Activated CD8-positive, alpha-beta T cell treated with anti-CD3 and anti-CD28 coated beads, Interleukin-2, amount 10 ng/mL, durations not matched to agents 7 days and 5 days (primary cell): Measurements from ENCODE around the gene XCL1. TPM values are rescaled to one million over a fixed set of nuclear protein-coding genes. Genes with fewer than 3 reads are reported as not detected.
A peak's percentile ranks its signal among the peaks of the same experiment; 100 is the strongest.
"Not testable (repeated sequence)": the region's sequence is repeated elsewhere in the genome, so short reads cannot be mapped to it uniquely, and the experiment has no call there.

Source experiments
- ATAC-seq: fragments of 150-1000 bp; cut with Tn5 transposase; one replicate; pipeline ENCODE4 v1.10.0; 2021; ENCODE audit warnings: moderate library complexity
- CTCF ChIA-PET: fragments of 350-600 bp; sonication (Branson Sonifier 250); formaldehyde crosslinking; loops from one replicate; lab custom pipeline; 2021; ENCODE audit warnings: antibody characterized with exemption; lab: Charles Lee
- POLR2A ChIA-PET: fragments of 350-600 bp; sonication (Branson Sonifier 250); formaldehyde crosslinking; loops from one replicate; lab custom pipeline; 2021; ENCODE audit warnings: antibody characterized with exemption; lab: Charles Lee
- DNase-seq: peaks from one replicate; pipeline ENCODE4 v3.0.0-alpha.2; 2020
- H3K27ac Mint-ChIP-seq: one replicate; pipeline ENCODE4 v1.8.0; 2021; ENCODE audit warnings: mild to moderate bottlenecking, mixed read lengths
- H3K27me3 Mint-ChIP-seq: one replicate; pipeline ENCODE4 v1.8.0; 2021; ENCODE audit warnings: low read depth, mixed read lengths
- H3K36me3 Mint-ChIP-seq: one replicate; pipeline ENCODE4 v1.8.0; 2021; ENCODE audit warnings: low read depth, mixed read lengths
- H3K4me1 Mint-ChIP-seq: one replicate; pipeline ENCODE4 v1.8.0; 2021; ENCODE audit warnings: low read depth, mixed read lengths
- H3K4me3 Mint-ChIP-seq: one replicate; pipeline ENCODE4 v1.8.0; 2021; ENCODE audit warnings: mild to moderate bottlenecking, mixed read lengths
- H3K9me3 Mint-ChIP-seq: one replicate; pipeline ENCODE4 v1.8.0; 2022; ENCODE audit warnings: mixed read lengths; ENCODE audit not compliant: insufficient read depth
- total RNA-seq, 2 experiments: library from RNA; stranded (reverse); gene quantifications; one replicate each; pipeline ENCODE4 v1.2.3, GENCODE V29; 2021

The XCL1 gene
- total RNA-seq, 2 experiments from 2014 or later, result 38.3 to 41.8 TPM

DNA sequence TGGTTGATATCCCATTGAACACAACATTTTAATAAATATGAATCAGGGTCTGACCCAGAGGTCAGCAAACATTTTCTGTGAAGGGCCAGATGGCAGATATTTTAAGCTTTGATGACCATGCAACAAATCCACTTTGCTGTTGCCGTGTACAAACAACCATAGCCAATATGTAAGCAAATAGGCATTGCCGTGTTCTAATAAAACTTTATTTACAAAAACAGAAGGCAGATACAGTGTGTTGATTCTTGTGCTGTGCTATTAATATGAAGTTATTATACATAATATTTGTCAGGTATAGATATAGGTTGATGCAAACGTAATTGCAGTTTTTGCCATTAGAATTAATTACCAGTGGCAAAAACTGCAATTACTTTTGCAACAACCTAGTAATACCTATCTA, 8.8 kb upstream of the XCL1 start:
- Mint-ChIP-seq H3K4me1 (peaks cover 27% of the 10 kb centered on the region), H3K27me3 (no peaks in the 10 kb centered on the region), H3K27ac (no peak overlapping the region), H3K9me3 (peaks cover 15% of the 10 kb centered on the region), H3K36me3 (peaks cover 31% of the 10 kb centered on the region), H3K4me3 (no peak overlapping the region)
- ChIA-PET CTCF (interaction anchor here (1.2 to 2.9 kb wide), 3 partner anchors 8 to 128 kb away, joined by 3 to 9 read pairs (median 3); no protein-coding TSS in a partner anchor), POLR2A (no interaction called here)
- ATAC-seq (no peak), DNase-seq (no peak)

DNA sequence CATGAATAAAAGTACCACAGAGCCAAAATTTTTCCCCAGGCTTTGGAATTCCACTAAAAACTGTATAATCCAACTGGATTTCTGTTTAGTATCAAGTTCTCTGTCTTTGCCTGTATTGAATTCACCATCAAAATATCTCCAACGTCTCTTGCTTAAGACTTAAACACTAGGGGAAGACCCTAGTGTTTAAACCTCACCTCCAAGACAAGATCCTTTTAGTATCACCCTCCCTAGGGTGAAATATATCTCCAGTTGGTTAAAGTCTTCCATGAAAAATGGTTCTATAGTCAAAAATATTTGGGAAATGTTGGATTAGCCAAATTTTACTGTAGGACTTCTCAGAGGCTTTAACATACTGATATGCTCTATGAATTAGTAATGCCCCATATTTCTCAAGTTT, 8.1 kb upstream of the XCL1 start:
- H3K4me1 Mint-ChIP-seq, result peaks cover 26% of the 10 kb centered on the region
- H3K36me3 Mint-ChIP-seq, result peaks cover 29% of the 10 kb centered on the region
- no peaks in the 10 kb centered on the region for H3K27me3 Mint-ChIP-seq
- H3K4me3 Mint-ChIP-seq, result no peak overlapping the region
- ATAC-seq (no peak), DNase-seq (no peak)
- POLR2A ChIA-PET, result no interaction called here
- CTCF ChIA-PET, result interaction anchor here (1.2 to 1.6 kb wide), 5 partner anchors 9 to 225 kb away, joined by 4 to 8 read pairs (median 4); no protein-coding TSS in a partner anchor
- H3K9me3 Mint-ChIP-seq, result peaks cover 11% of the 10 kb centered on the region
- H3K27ac Mint-ChIP-seq, result no peak overlapping the region

DNA sequence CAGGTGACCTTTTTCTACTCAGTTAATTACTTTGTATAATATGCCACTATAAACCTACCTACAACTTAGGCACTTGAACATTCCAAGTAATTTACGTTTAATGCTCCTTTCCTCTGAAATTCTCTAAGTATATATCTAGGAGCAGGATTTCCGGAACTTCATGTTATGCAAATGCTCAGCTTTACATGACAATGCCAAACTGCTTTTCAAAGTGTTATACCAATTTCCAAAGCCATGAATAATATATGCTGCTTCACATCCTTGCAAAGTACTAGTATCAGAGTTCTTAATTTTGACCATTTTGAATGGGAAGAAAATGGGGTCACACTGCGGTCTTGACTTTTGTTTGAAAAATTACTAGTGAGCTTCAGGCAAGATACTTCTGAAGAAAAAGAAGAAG, 5.8 kb upstream of the XCL1 start:
- no peaks in the 10 kb centered on the region for H3K27me3 Mint-ChIP-seq
- ATAC-seq, result no peak
- POLR2A ChIA-PET, result no interaction called here
- peaks cover 22% of the 10 kb centered on the region for H3K36me3 Mint-ChIP-seq
- no peak overlapping the region for H3K27ac Mint-ChIP-seq
- peaks cover 5% of the 10 kb centered on the region for H3K9me3 Mint-ChIP-seq
- no peak for DNase-seq
- CTCF ChIA-PET, result interaction anchor here (1.0 to 1.3 kb wide), 3 partner anchors 35 to 130 kb away, joined by 3 to 7 read pairs (median 3); no protein-coding TSS in a partner anchor
- H3K4me3 Mint-ChIP-seq, result no peak overlapping the region
- peaks cover 48% of the 10 kb centered on the region for H3K4me1 Mint-ChIP-seq

DNA sequence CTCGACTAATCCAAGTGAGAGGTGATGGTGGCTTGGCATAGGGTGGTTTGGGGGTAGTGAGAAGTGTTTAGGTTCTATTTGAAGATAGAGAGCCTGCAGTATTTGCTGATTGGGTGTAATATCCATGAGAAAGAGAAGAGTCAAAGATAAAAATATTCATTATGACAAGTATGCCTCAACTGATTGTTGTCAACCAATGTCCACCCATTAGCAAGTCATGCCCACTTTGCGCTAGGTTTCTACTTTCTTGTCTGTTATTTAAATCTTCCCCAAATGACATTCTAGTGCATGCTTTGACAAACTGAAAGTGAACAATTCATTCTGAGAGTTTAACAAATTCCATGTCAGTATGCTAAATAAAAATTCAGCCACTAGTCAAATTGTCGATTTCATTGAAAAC, 3.8 kb upstream of the XCL1 start:
- ChIA-PET CTCF (interaction anchor here (0.6 kb wide), 1 partner anchor 129 kb away, joined by 4 read pairs; no protein-coding TSS in a partner anchor), POLR2A (no interaction called here)
- H3K27me3 Mint-ChIP-seq, result no peaks in the 10 kb centered on the region
- ATAC-seq (no peak), DNase-seq (no peak)
- peaks cover 48% of the 10 kb centered on the region for H3K4me1 Mint-ChIP-seq
- H3K4me3 Mint-ChIP-seq, result no peak overlapping the region
- no peak overlapping the region for H3K27ac Mint-ChIP-seq
- peaks cover 27% of the 10 kb centered on the region for H3K36me3 Mint-ChIP-seq
- H3K9me3 Mint-ChIP-seq, result peaks cover 5% of the 10 kb centered on the region

DNA sequence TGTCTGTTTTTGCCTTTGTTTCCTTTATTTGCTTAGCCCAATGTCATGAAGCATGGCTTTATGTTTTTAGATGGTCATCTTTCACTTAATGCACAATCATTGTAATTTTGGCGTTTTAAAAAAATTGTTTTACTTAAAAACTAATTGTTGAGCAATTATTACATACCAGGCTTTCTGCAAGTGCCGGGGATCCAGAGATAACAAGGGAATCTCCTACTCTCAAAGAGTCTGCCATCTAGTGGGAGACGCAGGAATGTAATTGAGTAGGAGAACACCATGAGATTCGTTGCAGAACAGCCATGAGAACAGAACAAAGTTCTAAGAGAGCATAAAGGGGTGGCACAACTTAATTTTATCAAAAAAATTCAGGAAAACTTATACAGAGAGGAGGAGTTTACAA, 2.2 kb upstream of the XCL1 start:
- H3K27ac Mint-ChIP-seq, H3K9me3 Mint-ChIP-seq, POLR2A ChIA-PET, ATAC-seq, H3K4me3 Mint-ChIP-seq, H3K27me3 Mint-ChIP-seq: not testable (repeated sequence)
- H3K4me1 Mint-ChIP-seq, result peaks cover 56% of the 10 kb centered on the region
- CTCF ChIA-PET, result interaction anchor here (1.3 kb wide), 1 partner anchor 8 kb away, joined by 3 read pairs; no protein-coding TSS in a partner anchor
- DNase-seq, result peak; percentile 40
- peaks cover 34% of the 10 kb centered on the region for H3K36me3 Mint-ChIP-seq

DNA sequence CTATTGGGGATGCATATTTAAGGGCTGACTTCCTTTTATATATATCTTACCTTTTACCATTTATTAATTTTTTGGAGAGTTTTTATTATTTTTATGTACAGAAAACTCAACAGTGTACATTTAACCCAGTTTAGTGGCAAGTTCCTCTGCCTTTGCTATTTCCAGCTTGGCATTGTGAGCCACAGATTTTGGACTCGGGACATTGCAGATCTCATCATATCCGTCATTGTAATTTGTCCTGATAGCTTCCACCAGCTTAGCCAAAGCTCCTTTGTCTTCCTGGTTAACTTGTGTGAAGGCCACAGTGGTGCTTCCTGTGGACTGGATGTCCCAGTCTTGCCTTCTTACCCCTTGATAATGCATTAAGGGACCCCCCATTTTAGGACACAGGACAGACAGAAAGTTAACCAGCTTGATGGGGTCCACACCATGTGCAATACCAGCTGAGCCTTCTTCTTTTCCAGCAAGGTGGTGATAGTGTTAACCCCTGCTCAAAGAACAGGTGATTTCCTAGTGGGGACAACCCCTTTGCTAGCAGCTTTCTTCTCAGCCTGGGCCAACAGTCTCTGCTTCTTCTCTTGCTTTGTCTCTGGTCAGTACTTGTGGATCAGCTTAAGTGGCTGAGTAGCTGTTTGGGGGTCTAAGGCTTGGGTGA, 2.3 kb downstream of the XCL1 start:
- DNase-seq, result peak; percentile 30
- peaks cover 43% of the 10 kb centered on the region for H3K36me3 Mint-ChIP-seq
- not testable (repeated sequence) for H3K9me3 Mint-ChIP-seq, H3K27me3 Mint-ChIP-seq, ATAC-seq
- H3K27ac Mint-ChIP-seq, result peak overlapping the region; percentile 39
- ChIA-PET CTCF (interaction anchor here (0.6 to 2.2 kb wide), 11 partner anchors 10 to 236 kb away, joined by 3 to 19 read pairs (median 3); no protein-coding TSS in a partner anchor), POLR2A (interaction anchor here (0.6 to 1.3 kb wide), 3 partner anchors 35 to 134 kb away, joined by 3 to 4 read pairs (median 3); partner anchors contain the start of gene XCL2)
- H3K4me1 Mint-ChIP-seq, result peaks cover 56% of the 10 kb centered on the region
- peak overlapping the region; percentile 75 for H3K4me3 Mint-ChIP-seq

DNA sequence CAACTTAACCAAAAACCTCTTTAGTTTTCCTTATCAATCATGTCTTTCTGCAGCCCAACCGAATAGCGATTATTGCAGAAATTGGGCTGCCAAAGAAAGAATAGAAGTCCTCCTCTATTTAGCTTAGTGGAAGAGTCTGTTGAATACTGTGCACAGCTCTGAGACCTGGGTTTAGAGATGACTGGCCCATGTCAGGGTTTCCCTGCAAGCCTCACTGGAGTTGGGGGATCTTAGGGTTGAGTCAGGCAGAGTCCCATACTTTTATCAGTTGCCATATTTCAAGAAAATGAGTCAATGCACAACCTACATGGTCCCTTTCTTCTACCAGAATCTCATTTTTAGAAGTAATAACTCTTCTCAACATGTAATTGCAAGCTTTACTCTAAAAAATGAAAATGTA, 3.9 kb downstream of the XCL1 start:
- POLR2A ChIA-PET, H3K27me3 Mint-ChIP-seq, H3K27ac Mint-ChIP-seq, ATAC-seq, DNase-seq, CTCF ChIA-PET, H3K9me3 Mint-ChIP-seq: not testable (repeated sequence)
- Mint-ChIP-seq H3K4me1 (peaks cover 41% of the 10 kb centered on the region), H3K4me3 (peak overlapping the region; percentile 69), H3K36me3 (peaks cover 42% of the 10 kb centered on the region)

DNA sequence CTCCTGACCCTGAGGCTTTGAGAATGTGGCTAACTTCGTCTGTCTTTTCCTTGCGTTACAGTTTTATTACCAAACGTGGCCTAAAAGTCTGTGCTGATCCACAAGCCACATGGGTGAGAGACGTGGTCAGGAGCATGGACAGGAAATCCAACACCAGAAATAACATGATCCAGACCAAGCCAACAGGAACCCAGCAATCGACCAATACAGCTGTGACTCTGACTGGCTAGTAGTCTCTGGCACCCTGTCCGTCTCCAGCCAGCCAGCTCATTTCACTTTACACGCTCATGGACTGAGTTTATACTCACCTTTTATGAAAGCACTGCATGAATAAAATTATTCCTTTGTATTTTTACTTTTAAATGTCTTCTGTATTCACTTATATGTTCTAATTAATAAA, 4.6 kb downstream of the XCL1 start:
- H3K4me3 Mint-ChIP-seq, CTCF ChIA-PET, POLR2A ChIA-PET, ATAC-seq, H3K9me3 Mint-ChIP-seq, DNase-seq, H3K27ac Mint-ChIP-seq, H3K27me3 Mint-ChIP-seq: not testable (repeated sequence)
- Mint-ChIP-seq H3K4me1 (peaks cover 37% of the 10 kb centered on the region), H3K36me3 (peaks cover 42% of the 10 kb centered on the region)

DNA sequence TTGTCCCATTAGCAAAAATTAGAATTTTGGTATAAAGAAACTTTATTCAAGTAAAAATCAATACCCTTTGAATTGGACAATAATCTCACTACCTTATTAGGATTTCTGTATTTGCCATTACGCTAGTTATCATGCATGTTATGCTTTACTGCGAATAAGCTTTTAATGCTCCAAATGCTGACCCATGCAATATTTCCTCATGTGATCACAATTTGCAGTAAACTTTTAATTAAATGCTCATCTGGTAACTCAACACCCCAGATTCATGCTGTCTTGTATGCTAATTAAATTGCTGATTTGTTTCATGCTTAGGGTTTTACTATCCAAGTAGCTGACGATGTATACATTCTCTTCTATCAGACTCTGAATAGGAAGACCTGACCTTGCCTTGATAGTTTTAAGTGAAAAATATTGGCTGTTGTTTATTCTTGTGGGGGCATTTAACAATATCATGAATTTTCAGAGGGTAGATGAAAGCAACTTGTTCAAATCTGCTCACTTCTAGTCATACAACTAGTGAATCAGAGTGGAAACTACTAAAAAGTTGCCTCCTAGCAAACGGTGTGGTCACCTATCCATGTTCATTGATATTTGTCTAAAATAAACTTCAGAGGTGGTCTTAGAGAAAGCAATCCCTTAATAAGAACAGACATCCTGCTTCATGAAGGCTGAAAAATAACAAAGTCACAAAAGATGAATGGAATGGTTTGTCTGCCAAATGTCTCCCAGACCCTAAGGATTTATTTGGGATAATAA, 5.6 kb downstream of the XCL1 start:
- ATAC-seq (no peak), DNase-seq (no peak)
- H3K9me3 Mint-ChIP-seq, result no peaks in the 10 kb centered on the region
- no peak overlapping the region for H3K4me3 Mint-ChIP-seq
- peaks cover 40% of the 10 kb centered on the region for H3K36me3 Mint-ChIP-seq
- CTCF ChIA-PET, result interaction anchor here (0.6 to 1.8 kb wide), 3 partner anchors 23 to 239 kb away, joined by 3 to 6 read pairs (median 4); no protein-coding TSS in a partner anchor
- H3K4me1 Mint-ChIP-seq, result peaks cover 31% of the 10 kb centered on the region
- H3K27ac Mint-ChIP-seq, result no peak overlapping the region
- H3K27me3 Mint-ChIP-seq, result no peaks in the 10 kb centered on the region
- POLR2A ChIA-PET, result no interaction called here

DNA sequence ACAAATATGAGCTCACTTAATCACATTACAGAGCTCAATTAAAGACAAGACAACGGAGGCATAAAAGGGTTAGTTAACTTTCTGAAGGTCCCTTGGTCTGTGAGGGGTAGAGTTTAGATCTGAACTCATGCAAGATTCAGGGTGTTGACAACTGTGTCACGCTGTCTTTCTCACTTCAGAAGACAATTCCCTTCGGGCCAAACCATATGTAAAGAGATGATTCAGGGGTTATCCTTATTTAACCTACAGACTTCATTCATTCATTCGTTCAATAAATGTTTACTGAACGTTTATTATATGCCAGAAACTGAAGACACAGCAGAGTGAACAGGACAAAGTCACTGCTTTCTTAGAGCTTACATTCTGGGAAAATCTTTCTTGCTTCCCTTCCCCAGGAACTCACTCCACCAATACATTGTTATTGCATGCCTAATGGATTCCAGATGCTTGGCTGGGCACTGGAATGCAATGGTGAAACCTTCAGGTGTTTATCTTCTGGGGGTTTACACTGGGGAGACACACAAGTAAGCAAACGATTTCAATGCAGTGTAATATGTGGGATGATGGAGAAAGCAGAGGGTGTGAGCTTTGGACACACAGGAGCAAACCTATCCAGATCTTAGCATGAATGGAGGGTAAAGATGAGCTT, 6.4 kb downstream of the XCL1 start:
- no peaks in the 10 kb centered on the region for H3K27me3 Mint-ChIP-seq
- H3K36me3 Mint-ChIP-seq, result peaks cover 41% of the 10 kb centered on the region
- peaks cover 4% of the 10 kb centered on the region for H3K9me3 Mint-ChIP-seq
- ATAC-seq (no peak), DNase-seq (no peak)
- H3K4me3 Mint-ChIP-seq, result no peak overlapping the region
- no peak overlapping the region for H3K27ac Mint-ChIP-seq
- peaks cover 25% of the 10 kb centered on the region for H3K4me1 Mint-ChIP-seq
- CTCF ChIA-PET, result interaction anchor here (0.6 to 1.8 kb wide), 2 partner anchors 24 to 143 kb away, joined by 3 to 6 read pairs; no protein-coding TSS in a partner anchor
- POLR2A ChIA-PET, result no interaction called here

DNA sequence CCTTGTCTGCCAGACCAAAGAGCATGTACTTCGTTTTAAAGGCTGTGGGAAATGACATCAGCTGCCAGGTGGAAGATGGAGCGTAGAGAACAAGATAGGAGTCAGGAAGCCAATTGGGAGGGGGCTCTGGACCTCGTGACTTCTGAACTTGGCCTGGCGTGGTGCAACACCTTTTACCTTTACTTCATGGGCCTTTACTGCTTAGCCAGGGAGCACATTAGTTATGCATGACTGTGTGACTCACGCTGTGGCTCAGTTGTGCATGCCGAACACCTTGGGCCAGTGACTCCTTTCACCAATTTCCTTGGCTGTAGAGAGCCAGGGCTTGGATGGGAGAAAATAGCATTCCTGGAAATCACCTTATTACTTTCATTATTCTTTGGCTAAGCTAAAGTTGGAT, 7.2 kb downstream of the XCL1 start:
- DNase-seq (no peak), ATAC-seq (no peak)
- CTCF ChIA-PET, result interaction anchor here (1.8 to 2.4 kb wide), 2 partner anchors 20 to 144 kb away, joined by 6 to 11 read pairs; no protein-coding TSS in a partner anchor
- Mint-ChIP-seq H3K27me3 (no peaks in the 10 kb centered on the region), H3K4me3 (no peak overlapping the region), H3K36me3 (peaks cover 35% of the 10 kb centered on the region), H3K9me3 (peaks cover 4% of the 10 kb centered on the region), H3K27ac (no peak overlapping the region), H3K4me1 (peaks cover 19% of the 10 kb centered on the region)
- POLR2A ChIA-PET, result no interaction called here
